Measurements from ENCODE around the gene RPS6KA2. TPM values are rescaled to one million over a fixed set of nuclear protein-coding genes. Genes with fewer than 3 reads are reported as not detected.

RPS6KA2 gene
- total RNA-seq, 2 donors from 2014 or later = 59.5 to 75.4 TPM

DNA sequence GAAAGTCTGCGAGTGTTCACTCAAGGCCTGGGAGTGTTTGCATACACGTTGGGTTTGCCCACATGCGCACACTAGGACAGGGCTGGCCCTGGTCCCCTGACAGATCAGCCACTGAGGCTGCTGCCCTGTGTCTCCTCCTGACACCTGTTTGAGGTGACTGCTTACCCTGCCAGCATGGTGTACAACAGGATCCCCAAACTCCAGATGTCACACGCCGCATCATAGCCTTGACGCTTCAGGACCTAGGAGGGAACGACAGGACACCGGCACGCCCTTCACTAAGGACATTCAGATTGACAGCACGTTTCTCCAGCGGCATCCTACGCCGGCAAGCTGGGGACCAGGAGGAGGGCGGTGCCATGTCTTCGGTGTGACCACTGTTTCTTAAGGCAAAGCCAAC is 207.3 kb downstream of the RPS6KA2 start:
- H3K4me1 ChIP-seq (ENCODE audit: control insufficient read depth in 1 of 2, low read depth in 2 of 2) = no peaks in the 10 kb centered on the region
- no peak for ATAC-seq (ENCODE audit: insufficient number of reproducible peaks, low FRiP score, low read depth)

DNA sequence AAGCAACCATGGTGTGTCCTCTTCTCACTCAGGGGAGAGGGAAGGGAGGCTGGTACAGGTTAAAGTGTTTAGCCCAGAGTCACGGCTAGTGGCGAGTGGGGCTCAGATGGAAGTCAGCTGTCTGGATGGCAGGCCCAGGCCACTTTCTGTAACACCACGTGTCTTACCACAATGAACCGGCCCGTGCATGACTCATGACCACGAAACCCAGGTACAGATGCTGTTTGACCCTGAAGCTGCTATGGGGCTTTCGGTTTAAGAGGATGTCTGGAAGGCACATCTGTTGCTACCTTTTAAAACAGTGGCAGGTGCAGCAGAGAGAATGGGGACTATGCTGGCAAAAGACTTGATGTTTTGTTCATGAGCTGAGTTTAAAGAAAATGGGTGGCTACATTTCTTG is 207.8 kb downstream of the RPS6KA2 start:
- DNase-seq (ENCODE audit: low spot score) (no peak), ATAC-seq (ENCODE audit: insufficient number of reproducible peaks, low FRiP score, low read depth) (no peak)
- Histone ChIP-seq H3K4me3 (no peak overlapping the region), H3K27ac (no peak overlapping the region), H3K4me1 (ENCODE audit: control insufficient read depth in 1 of 2, low read depth in 2 of 2) (no peaks in the 10 kb centered on the region), H3K9me3 (no peaks in the 10 kb centered on the region), H3K27me3 (replicated peaks; ENCODE audit: insufficient read depth) (no peaks in the 10 kb centered on the region), H3K36me3 (no peaks in the 10 kb centered on the region)
- TF ChIP-seq, protein P1, sequence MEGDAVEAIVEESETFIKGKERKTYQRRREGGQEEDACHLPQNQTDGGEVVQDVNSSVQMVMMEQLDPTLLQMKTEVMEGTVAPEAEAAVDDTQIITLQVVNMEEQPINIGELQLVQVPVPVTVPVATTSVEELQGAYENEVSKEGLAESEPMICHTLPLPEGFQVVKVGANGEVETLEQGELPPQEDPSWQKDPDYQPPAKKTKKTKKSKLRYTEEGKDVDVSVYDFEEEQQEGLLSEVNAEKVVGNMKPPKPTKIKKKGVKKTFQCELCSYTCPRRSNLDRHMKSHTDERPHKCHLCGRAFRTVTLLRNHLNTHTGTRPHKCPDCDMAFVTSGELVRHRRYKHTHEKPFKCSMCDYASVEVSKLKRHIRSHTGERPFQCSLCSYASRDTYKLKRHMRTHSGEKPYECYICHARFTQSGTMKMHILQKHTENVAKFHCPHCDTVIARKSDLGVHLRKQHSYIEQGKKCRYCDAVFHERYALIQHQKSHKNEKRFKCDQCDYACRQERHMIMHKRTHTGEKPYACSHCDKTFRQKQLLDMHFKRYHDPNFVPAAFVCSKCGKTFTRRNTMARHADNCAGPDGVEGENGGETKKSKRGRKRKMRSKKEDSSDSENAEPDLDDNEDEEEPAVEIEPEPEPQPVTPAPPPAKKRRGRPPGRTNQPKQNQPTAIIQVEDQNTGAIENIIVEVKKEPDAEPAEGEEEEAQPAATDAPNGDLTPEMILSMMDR (IDR thresholded peaks at IDR 0.05) = no peak

More for the DNA sequence above, 207.3 kb downstream of the RPS6KA2 start:
- DNase-seq (ENCODE audit: low spot score) = no peak
- Histone ChIP-seq H3K4me3 (no peak overlapping the region), H3K36me3 (no peaks in the 10 kb centered on the region), H3K9me3 (no peaks in the 10 kb centered on the region), H3K27me3 (replicated peaks; ENCODE audit: insufficient read depth) (no peaks in the 10 kb centered on the region), H3K27ac (no peak overlapping the region)
- TF ChIP-seq, protein P1 (IDR thresholded peaks at IDR 0.05) = no peak

DNA sequence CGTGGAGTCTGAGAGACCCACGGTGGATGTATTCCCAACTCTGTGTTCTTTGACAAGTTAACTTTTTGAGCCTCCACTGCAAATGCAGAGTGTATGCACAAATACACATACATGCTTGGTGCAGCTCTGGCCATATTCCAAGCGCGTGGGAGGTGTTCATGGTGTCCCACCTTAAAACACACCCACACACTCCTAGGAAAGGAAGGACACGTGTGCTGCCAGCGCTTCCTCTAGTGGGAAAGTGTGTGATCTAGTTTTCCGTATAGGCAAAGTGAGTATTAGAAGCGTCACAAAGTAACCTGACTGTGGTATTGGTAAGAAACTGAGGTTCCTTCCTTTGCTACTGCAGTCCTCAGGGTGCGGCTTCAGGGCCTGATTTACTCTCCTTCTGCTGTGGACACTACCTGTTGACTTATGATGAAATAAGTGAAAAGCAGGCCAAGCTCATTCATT is 208.3 kb downstream of the RPS6KA2 start:
- H3K36me3 ChIP-seq = no peaks in the 10 kb centered on the region
- DNase-seq (ENCODE audit: low spot score) (no peak), ATAC-seq (ENCODE audit: insufficient number of reproducible peaks, low FRiP score, low read depth) (no peak)
- no peaks in the 10 kb centered on the region for H3K9me3 ChIP-seq
- no peaks in the 10 kb centered on the region for H3K27me3 ChIP-seq (replicated peaks; ENCODE audit: insufficient read depth)
- TF ChIP-seq, protein P1 (IDR thresholded peaks at IDR 0.05) = no peak
- H3K4me3 ChIP-seq = no peak overlapping the region
- H3K4me1 ChIP-seq (ENCODE audit: control insufficient read depth in 1 of 2, low read depth in 2 of 2) = no peaks in the 10 kb centered on the region
- no peak overlapping the region for H3K27ac ChIP-seq

DNA sequence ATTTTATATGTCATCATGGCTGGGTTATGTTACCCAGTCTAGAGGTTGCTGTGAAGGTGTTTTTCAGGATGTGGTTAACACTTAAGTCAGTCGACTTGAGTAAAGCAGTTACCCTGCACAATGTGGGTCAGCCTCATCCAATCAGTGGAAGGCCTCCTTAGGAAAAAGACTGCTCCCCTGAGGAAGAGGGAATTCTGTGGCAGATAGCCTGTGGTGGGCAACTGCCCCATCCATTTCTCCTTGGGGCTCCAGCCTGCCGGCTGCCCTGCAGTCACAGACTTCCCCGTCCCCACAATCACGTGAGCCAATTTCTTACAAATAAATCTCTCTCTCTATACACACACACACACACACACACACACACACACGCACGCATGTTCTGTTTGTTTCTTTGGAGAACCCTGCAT is 209.8 kb downstream of the RPS6KA2 start:
- no peaks in the 10 kb centered on the region for H3K36me3 ChIP-seq
- H3K27ac ChIP-seq = no peak overlapping the region
- no peaks in the 10 kb centered on the region for H3K9me3 ChIP-seq
- no peak overlapping the region for H3K4me3 ChIP-seq
- no peaks in the 10 kb centered on the region for H3K4me1 ChIP-seq (ENCODE audit: control insufficient read depth in 1 of 2, low read depth in 2 of 2)
- TF ChIP-seq, protein P1 (IDR thresholded peaks at IDR 0.05) = no peak
- ATAC-seq (ENCODE audit: insufficient number of reproducible peaks, low FRiP score, low read depth) (no peak), DNase-seq (ENCODE audit: low spot score) (no peak)
- no peaks in the 10 kb centered on the region for H3K27me3 ChIP-seq (replicated peaks; ENCODE audit: insufficient read depth)

DNA sequence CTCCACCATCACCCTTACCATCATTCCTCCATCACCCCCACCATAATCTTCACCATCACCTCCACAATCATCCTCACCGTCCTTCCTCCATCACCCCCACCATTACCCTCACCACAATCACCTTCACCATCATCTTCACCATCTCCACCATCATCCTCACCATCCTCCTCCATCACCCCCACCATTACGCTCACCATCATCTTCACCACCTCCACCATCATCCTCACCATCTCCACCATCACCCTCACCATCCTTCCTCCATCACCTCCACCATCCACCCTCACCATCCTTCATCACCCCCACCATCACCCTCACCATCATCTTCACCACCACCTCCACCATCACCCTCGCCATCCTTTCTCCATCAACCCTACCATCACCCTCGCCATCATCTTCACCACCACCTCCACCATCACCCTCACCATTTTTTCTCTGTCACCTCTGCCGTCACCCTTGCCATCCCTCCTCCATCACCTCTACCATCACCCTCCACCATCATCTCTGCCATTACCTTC is 211.2 kb downstream of the RPS6KA2 start:
- Histone ChIP-seq H3K4me3 (no peak overlapping the region), H3K9me3 (no peaks in the 10 kb centered on the region), H3K36me3 (peaks cover 5% of the 10 kb centered on the region), H3K4me1 (ENCODE audit: control insufficient read depth in 1 of 2, low read depth in 2 of 2) (no peaks in the 10 kb centered on the region), H3K27me3 (replicated peaks; ENCODE audit: insufficient read depth) (no peaks in the 10 kb centered on the region), H3K27ac (no peak overlapping the region)
- DNase-seq (ENCODE audit: low spot score) (no peak), ATAC-seq (ENCODE audit: insufficient number of reproducible peaks, low FRiP score, low read depth) (peak; percentile 19)
- TF ChIP-seq, protein P1 (IDR thresholded peaks at IDR 0.05) = no peak
